ENCODE results near the gene SPAG17. TPM values are rescaled to one million over a fixed set of nuclear protein-coding genes. Genes with fewer than 3 reads are reported as not detected.
A peak's percentile ranks its signal among the peaks of the same experiment; 100 is the strongest.

Gene SPAG17
- total RNA-seq, 1 experiment from 2014 or later = not detected

DNA sequence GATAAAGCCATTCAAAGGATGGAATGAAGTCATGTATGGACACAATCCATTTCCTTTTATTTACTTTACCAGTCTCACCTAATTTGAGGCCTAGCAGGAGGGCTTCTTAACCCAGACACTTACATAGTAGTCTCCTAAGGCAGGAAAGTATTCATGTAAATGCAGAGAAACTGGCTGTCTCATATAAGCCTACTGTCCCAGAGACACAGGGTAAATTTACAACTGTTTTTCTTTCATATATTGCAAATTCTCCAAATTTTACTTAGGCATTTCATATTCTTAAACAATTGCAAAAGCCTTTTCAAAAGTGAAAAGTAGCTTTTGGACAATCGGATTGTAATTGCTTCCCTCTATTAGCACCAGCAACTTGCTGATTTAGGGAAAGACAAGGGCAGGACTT, 29.9 kb downstream of the SPAG17 start:
- H3K9me3 ChIP-seq (ENCODE audit: low read depth, low read length, poor library complexity, severe bottlenecking) = no peaks in the 10 kb centered on the region
- no peak overlapping the region for H3K27ac ChIP-seq (ENCODE audit: low read depth, low read length, poor library complexity, severe bottlenecking)
- H3K4me1 ChIP-seq (ENCODE audit: insufficient read depth, low read length, poor library complexity, severe bottlenecking) = no peaks in the 10 kb centered on the region
- ChIA-PET CTCF (no interaction called here), POLR2A (ENCODE audit: low non-redundant PET) (no interaction called here)
- H3K27me3 ChIP-seq (replicated peaks; ENCODE audit: insufficient read depth, low read depth, low read length, poor library complexity) = no peaks in the 10 kb centered on the region
- DNase-seq (ENCODE audit: low spot score) = no peak
- H3K36me3 ChIP-seq (ENCODE audit: insufficient read depth, low read length, poor library complexity, severe bottlenecking) = no peaks in the 10 kb centered on the region
- TF ChIP-seq EZH2 (IDR thresholded peaks at IDR 0.05; ENCODE audit: borderline replicate concordance, low read depth, low read length, poor library complexity, severe bottlenecking) = no peak
- TF ChIP-seq, protein P1, sequence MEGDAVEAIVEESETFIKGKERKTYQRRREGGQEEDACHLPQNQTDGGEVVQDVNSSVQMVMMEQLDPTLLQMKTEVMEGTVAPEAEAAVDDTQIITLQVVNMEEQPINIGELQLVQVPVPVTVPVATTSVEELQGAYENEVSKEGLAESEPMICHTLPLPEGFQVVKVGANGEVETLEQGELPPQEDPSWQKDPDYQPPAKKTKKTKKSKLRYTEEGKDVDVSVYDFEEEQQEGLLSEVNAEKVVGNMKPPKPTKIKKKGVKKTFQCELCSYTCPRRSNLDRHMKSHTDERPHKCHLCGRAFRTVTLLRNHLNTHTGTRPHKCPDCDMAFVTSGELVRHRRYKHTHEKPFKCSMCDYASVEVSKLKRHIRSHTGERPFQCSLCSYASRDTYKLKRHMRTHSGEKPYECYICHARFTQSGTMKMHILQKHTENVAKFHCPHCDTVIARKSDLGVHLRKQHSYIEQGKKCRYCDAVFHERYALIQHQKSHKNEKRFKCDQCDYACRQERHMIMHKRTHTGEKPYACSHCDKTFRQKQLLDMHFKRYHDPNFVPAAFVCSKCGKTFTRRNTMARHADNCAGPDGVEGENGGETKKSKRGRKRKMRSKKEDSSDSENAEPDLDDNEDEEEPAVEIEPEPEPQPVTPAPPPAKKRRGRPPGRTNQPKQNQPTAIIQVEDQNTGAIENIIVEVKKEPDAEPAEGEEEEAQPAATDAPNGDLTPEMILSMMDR (conservative IDR thresholded peaks at IDR 0.05; ENCODE audit: low read depth, low read length) = no peak
- no TSS peak for BruUV-seq (replicated peaks)
- H3K4me3 ChIP-seq (ENCODE audit: low read depth, low read length, poor library complexity, severe bottlenecking) = no peak overlapping the region
- intact Hi-C loops (cut with micrococcal nuclease; ENCODE audit: unreplicated experiment) = loop anchor here (10.0 kb wide), 1 partner anchor 1120 kb away; no protein-coding TSS in a partner anchor

DNA sequence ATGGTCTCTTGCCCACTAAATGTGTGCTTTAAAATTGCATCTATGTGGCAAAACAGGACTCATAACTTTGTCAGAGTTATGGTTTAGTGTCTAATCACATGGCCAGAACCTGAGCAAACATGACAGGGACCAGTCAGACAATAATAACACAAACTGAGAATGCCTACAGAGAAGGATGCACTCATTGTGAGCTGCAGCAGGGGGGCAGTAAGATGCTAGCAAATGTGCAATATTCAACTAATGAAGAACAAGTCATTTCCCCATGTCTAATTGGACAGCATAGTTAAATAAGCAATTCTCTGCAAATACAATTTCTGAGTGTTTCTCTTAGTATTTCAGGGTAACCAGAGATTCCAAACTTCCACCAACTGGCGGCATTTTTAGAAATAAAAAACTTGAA, 30.8 kb downstream of the SPAG17 start:
- ChIA-PET CTCF (no interaction called here), POLR2A (ENCODE audit: low non-redundant PET) (no interaction called here)
- Histone ChIP-seq H3K36me3 (ENCODE audit: insufficient read depth, low read length, poor library complexity, severe bottlenecking) (no peaks in the 10 kb centered on the region), H3K27ac (ENCODE audit: low read depth, low read length, poor library complexity, severe bottlenecking) (no peak overlapping the region), H3K27me3 (replicated peaks; ENCODE audit: insufficient read depth, low read depth, low read length, poor library complexity) (no peaks in the 10 kb centered on the region), H3K9me3 (ENCODE audit: low read depth, low read length, poor library complexity, severe bottlenecking) (no peaks in the 10 kb centered on the region), H3K4me1 (ENCODE audit: insufficient read depth, low read length, poor library complexity, severe bottlenecking) (no peaks in the 10 kb centered on the region), H3K4me3 (ENCODE audit: low read depth, low read length, poor library complexity, severe bottlenecking) (no peak overlapping the region)
- DNase-seq (ENCODE audit: low spot score) = peak; percentile 27
- intact Hi-C loops (cut with micrococcal nuclease; ENCODE audit: unreplicated experiment) = loop anchor here (5.0 to 10.0 kb wide), 2 partner anchors 77 to 1121 kb away; no protein-coding TSS in a partner anchor
- no TSS peak for BruUV-seq (replicated peaks)
- no peak for TF ChIP-seq EZH2 (IDR thresholded peaks at IDR 0.05; ENCODE audit: borderline replicate concordance, low read depth, low read length, poor library complexity, severe bottlenecking)
- TF ChIP-seq, protein P1 (conservative IDR thresholded peaks at IDR 0.05; ENCODE audit: low read depth, low read length) = peak; percentile 55

DNA sequence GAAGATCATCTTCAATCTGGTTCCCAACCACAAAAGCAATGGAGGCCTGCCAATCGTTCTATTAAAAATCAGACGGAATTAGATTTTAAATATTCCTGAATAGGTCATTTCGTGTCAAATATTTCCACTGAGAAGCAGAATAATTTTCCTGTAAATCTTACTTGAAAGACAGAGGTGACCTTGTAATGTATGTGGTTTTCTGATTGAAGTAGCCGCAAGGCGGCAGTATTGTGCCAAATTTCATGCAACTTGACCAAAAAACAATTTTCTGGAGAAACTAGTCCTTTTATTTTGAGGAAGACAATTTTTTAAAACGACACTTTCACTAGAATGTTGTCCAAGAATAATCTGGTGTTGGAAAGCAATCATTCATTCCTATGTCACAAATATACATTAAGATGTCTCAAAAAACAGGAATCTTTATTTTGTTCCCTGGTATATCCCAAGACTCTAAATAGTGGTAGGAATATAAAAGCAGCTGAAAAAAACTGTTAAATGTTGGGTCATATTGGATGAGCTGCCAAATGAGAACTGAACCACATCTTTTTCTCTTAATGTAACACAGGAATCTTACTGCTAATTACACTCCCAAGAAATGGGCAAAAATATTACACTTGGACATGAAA, 33.6 kb downstream of the SPAG17 start:
- Histone ChIP-seq H3K27ac (ENCODE audit: low read depth, low read length, poor library complexity, severe bottlenecking) (no peak overlapping the region), H3K4me1 (ENCODE audit: insufficient read depth, low read length, poor library complexity, severe bottlenecking) (no peaks in the 10 kb centered on the region), H3K36me3 (ENCODE audit: insufficient read depth, low read length, poor library complexity, severe bottlenecking) (no peaks in the 10 kb centered on the region), H3K9me3 (ENCODE audit: low read depth, low read length, poor library complexity, severe bottlenecking) (no peaks in the 10 kb centered on the region), H3K27me3 (replicated peaks; ENCODE audit: insufficient read depth, low read depth, low read length, poor library complexity) (no peaks in the 10 kb centered on the region), H3K4me3 (ENCODE audit: low read depth, low read length, poor library complexity, severe bottlenecking) (no peak overlapping the region)
- TF ChIP-seq, protein P1 (conservative IDR thresholded peaks at IDR 0.05; ENCODE audit: low read depth, low read length) = peak; percentile 85
- TF ChIP-seq EZH2 (IDR thresholded peaks at IDR 0.05; ENCODE audit: borderline replicate concordance, low read depth, low read length, poor library complexity, severe bottlenecking) = no peak
- ChIA-PET POLR2A (ENCODE audit: low non-redundant PET) (no interaction called here), CTCF (interaction anchor here (0.6 to 1.0 kb wide), 2 partner anchors 40 to 857 kb away, joined by 3 to 6 read pairs; no protein-coding TSS in a partner anchor)
- intact Hi-C loops (cut with micrococcal nuclease; ENCODE audit: unreplicated experiment) = loop anchor here (2.0 to 10.0 kb wide), 4 partner anchors 74 to 1215 kb away; no protein-coding TSS in a partner anchor
- peak; percentile 65 for DNase-seq (ENCODE audit: low spot score)
- no TSS peak for BruUV-seq (replicated peaks)
